Breast epithelium (tissue), 4 donors: ENCODE measurements around the gene WT1. TPM values are rescaled to one million over a fixed set of nuclear protein-coding genes. Genes with fewer than 3 reads are reported as not detected.

ENCODE experiments used
- DNase-seq, 2 donors: peaks; one replicate each; pipeline ENCODE4 v3.0.0-alpha.2; 2019; ENCODE audit warnings: low spot score in 2 of 2
- H3K27ac ChIP-seq, 2 donors: fragments of 200-600 bp; sonication (generic) in 1 of 2; one replicate each; pipeline ENCODE4 v1.5.1; 2016 to 2019; ENCODE audit warnings: mild to moderate bottlenecking in 1 of 2
- H3K27me3 ChIP-seq, 2 donors: fragments of 200-600 bp; sonication (generic) in 1 of 2; one replicate each; pipeline versions ENCODE4 v1.5.1 to v1.6.0; 2017 to 2019; ENCODE audit warnings: control low read depth in 1 of 2, mild to moderate bottlenecking in 1 of 2
- H3K36me3 ChIP-seq: fragments of 200-600 bp; one replicate; pipeline ENCODE4 v1.5.1; 2019
- H3K4me1 ChIP-seq, 2 donors: fragments of 200-600 bp; sonication (generic); one replicate each; pipeline ENCODE4 v1.5.1; 2016 to 2019; ENCODE audit warnings: control low read depth in 1 of 2
- H3K4me3 ChIP-seq, 3 donors: fragments of 200-600 bp; sonication (generic); 1 replicate in 2 of 3; 2 replicates in 1 of 3; pipeline ENCODE4 v1.5.1; 2016 to 2019; ENCODE audit warnings: mild to moderate bottlenecking in 3 of 3, moderate library complexity in 2 of 3
- H3K9me3 ChIP-seq, 2 donors: fragments of 200-600 bp; sonication (generic) in 1 of 2; one replicate each; pipeline ENCODE4 v1.5.1; 2016 to 2019; ENCODE audit warnings: control low read depth in 1 of 2
- POLR2A ChIP-seq: fragments of 450-650 bp; IDR thresholded peaks from one replicate; pipeline ENCODE4 v1.6.1; 2016; ENCODE audit warnings: antibody characterized with exemption, mild to moderate bottlenecking, moderate library complexity
- POLR2AphosphoS5 ChIP-seq, 3 donors: sonication (generic); formaldehyde crosslinking; IDR thresholded peaks; one replicate each; pipeline ENCODE4 v1.6.1; 2017; ENCODE audit warnings: antibody characterized with exemption in 3 of 3
- intact Hi-C: fragments of 100-400 bp; cut with DNase I; formaldehyde crosslinking; loops from one replicate; pipeline ENCODE4 v1.15.1; 2023; ENCODE audit warnings: low total_unique reads
- total RNA-seq, 3 donors: library from RNA; depleted of rRNA; stranded (reverse); fragments of >200 nt; gene quantifications; one replicate each; pipeline ENCODE4 v1.1.0, GENCODE V29; 2016
- TF ChIP-seq, protein P1 (sequence below), 3 donors: fragments of 450-650 bp; IDR thresholded peaks; one replicate each; pipeline ENCODE4 v1.5.1; 2016 to 2017; ENCODE audit warnings: antibody characterized with exemption in 3 of 3, mild to moderate bottlenecking in 3 of 3, moderate library complexity in 3 of 3

Gene WT1
- total RNA-seq, 3 donors from 2014 or later = 0.66 to 11.6 TPM; not detected in 1

DNA sequence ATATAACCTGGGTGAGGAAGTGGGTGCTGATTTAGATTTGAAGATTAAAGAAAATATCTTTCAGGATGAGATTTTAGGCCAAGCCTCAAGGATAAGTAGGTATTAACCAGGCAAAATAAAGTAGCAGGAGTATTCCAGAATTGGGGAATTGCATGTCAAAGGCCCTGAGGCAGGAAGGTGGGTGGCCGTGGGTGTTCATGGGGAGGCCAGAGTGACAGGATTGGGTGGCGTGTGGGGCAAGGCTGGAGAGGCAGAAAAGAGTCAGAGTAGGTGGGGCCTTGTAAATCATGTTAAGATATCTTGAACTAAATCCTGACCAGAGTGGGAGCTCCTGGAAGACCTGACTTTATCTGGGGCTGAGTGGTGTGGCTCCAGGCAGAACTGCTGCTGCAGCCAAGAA is 19.7 kb upstream of the WT1 start:
- TF ChIP-seq POLR2A = no peak
- no peak for TF ChIP-seq POLR2AphosphoS5 (IDR thresholded peaks at IDR 0.05)
- TF ChIP-seq, protein P1, sequence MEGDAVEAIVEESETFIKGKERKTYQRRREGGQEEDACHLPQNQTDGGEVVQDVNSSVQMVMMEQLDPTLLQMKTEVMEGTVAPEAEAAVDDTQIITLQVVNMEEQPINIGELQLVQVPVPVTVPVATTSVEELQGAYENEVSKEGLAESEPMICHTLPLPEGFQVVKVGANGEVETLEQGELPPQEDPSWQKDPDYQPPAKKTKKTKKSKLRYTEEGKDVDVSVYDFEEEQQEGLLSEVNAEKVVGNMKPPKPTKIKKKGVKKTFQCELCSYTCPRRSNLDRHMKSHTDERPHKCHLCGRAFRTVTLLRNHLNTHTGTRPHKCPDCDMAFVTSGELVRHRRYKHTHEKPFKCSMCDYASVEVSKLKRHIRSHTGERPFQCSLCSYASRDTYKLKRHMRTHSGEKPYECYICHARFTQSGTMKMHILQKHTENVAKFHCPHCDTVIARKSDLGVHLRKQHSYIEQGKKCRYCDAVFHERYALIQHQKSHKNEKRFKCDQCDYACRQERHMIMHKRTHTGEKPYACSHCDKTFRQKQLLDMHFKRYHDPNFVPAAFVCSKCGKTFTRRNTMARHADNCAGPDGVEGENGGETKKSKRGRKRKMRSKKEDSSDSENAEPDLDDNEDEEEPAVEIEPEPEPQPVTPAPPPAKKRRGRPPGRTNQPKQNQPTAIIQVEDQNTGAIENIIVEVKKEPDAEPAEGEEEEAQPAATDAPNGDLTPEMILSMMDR (IDR thresholded peaks at IDR 0.05) = no peak
- intact Hi-C loops = no loop called here
- H3K9me3 ChIP-seq = no peaks in the 10 kb centered on the region

DNA sequence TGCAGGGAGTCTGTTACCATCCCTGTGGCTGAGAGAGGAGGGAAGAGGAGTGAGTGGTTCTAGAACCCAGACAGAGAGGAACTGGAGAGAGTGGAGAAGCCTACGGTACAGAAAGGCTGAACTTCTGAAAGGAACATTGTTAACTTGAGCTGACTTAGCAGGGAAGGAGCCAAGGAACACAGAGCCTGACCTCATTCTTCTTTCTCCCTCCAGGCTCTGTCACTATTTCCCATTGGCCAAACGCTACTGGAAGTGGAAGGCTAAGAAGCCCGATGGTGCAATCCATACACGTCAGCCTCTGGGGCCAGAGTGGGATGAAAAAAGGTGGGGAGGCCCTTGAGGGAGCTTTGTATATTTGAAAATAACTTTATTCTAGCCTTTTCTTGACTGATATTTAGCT is 16.5 kb upstream of the WT1 start:
- Histone ChIP-seq H3K9me3 (no peaks in the 10 kb centered on the region), H3K27ac (no peak overlapping the region), H3K4me3 (no peak overlapping the region), H3K4me1 (no peaks in the 10 kb centered on the region), H3K27me3 (peaks cover 0 to 2% of the 10 kb centered on the region in 2 donors), H3K36me3 (no peaks in the 10 kb centered on the region)
- TF ChIP-seq POLR2A = no peak
- TF ChIP-seq POLR2AphosphoS5 (IDR thresholded peaks at IDR 0.05) = no peak
- TF ChIP-seq, protein P1 (IDR thresholded peaks at IDR 0.05) = no peak
- DNase-seq = no peak
- intact Hi-C loops = no loop called here

More for the DNA sequence above, 19.7 kb upstream of the WT1 start:
- no peak overlapping the region for H3K27ac ChIP-seq
- no peaks in the 10 kb centered on the region for H3K36me3 ChIP-seq
- H3K4me1 ChIP-seq = no peaks in the 10 kb centered on the region
- no peak for DNase-seq
- peaks cover 0 to 2% of the 10 kb centered on the region in 2 donors for H3K27me3 ChIP-seq
- no peak overlapping the region for H3K4me3 ChIP-seq

DNA sequence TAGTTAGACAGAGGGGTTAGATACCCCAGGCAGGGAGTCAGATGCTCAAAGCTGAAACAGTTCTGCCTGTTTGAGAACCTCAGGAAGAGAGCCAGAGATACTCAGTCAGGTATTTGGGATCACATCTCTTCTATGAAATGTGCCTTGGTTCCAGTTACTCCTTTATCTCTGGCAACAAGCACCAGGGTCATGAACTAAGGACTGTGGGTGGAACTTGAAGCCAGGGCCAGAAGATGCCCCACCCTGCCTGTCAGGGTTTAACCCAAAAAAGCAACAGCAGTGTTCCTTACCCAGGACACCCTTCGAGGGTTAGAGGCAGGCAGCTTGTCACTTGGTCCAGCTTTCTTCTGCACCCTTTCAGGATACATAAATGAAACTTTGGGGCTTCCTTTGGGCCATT is 15.0 kb upstream of the WT1 start:
- TF ChIP-seq POLR2A (no peak), POLR2AphosphoS5 (IDR thresholded peaks at IDR 0.05) (no peak)
- TF ChIP-seq, protein P1 (IDR thresholded peaks at IDR 0.05) = no peak
- intact Hi-C loops = no loop called here

DNA sequence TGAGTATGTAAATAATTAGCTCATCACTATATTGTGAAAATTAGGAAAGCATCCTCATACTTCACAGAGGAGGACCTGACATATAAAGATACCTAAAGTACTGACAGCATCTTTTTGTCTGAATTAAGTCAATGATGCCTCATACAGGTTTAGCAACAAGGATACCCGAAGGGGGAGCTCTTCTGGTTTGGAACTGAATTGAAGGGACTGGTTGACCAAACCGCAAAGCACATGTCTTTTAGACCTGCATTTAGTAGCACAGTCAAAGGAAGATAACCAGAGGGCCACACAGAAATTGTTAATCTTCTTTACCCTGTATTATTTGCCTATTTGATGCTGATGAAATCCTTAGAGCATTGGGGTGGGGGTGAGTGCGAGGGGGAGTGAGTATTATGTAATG is 12.9 kb upstream of the WT1 start:
- TF ChIP-seq POLR2AphosphoS5 (IDR thresholded peaks at IDR 0.05) (no peak), POLR2A (no peak)
- TF ChIP-seq, protein P1 (IDR thresholded peaks at IDR 0.05) = no peak
- intact Hi-C loops = no loop called here
- peaks cover 0 to 14% of the 10 kb centered on the region in 2 donors for H3K27me3 ChIP-seq
- H3K36me3 ChIP-seq = no peaks in the 10 kb centered on the region
- DNase-seq = no peak
- no peaks in the 10 kb centered on the region for H3K4me1 ChIP-seq
- H3K4me3 ChIP-seq = no peak overlapping the region
- no peaks in the 10 kb centered on the region for H3K9me3 ChIP-seq
- H3K27ac ChIP-seq = no peak overlapping the region

More for the DNA sequence above, 15.0 kb upstream of the WT1 start:
- Histone ChIP-seq H3K36me3 (no peaks in the 10 kb centered on the region), H3K4me3 (no peak overlapping the region), H3K9me3 (no peaks in the 10 kb centered on the region), H3K4me1 (no peaks in the 10 kb centered on the region), H3K27ac (no peak overlapping the region), H3K27me3 (peaks cover 0 to 7% of the 10 kb centered on the region in 2 donors)
- no peak for DNase-seq

DNA sequence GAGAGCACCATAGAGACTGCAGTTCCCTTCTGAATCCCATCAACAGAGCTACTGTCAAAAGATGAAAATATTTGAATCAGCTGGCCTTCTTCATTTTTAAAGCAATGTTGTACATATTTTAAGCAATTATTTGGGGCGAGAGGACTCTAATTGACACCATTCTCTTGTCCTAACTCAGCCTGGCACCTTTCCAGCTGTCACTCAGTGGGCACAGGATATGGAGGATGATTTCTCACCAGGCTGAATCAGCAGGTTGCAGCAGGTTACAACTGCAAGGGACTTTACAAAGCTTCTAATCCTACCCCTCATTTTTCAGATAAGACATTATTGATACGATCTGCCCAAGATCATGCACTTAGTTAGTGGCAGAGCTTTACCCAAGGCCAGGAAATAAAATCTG is 11.9 kb upstream of the WT1 start:
- intact Hi-C loops = no loop called here
- H3K36me3 ChIP-seq = no peaks in the 10 kb centered on the region
- no peak overlapping the region for H3K27ac ChIP-seq
- no peak overlapping the region for H3K4me3 ChIP-seq
- peaks cover 0 to 24% of the 10 kb centered on the region in 2 donors for H3K27me3 ChIP-seq
- no peaks in the 10 kb centered on the region for H3K9me3 ChIP-seq
- DNase-seq = no peak
- H3K4me1 ChIP-seq = no peaks in the 10 kb centered on the region
- TF ChIP-seq, protein P1 (IDR thresholded peaks at IDR 0.05) = no peak
- TF ChIP-seq POLR2AphosphoS5 (IDR thresholded peaks at IDR 0.05) (no peak), POLR2A (no peak)
